ENCODE results near the gene SMOC2. TPM values are rescaled to one million over a fixed set of nuclear protein-coding genes. Genes with fewer than 3 reads are reported as not detected.

The SMOC2 gene
- total and polyA plus RNA-seq, 2 of the 4 experiments (the other 2 are of a cell fraction), result not detected

DNA sequence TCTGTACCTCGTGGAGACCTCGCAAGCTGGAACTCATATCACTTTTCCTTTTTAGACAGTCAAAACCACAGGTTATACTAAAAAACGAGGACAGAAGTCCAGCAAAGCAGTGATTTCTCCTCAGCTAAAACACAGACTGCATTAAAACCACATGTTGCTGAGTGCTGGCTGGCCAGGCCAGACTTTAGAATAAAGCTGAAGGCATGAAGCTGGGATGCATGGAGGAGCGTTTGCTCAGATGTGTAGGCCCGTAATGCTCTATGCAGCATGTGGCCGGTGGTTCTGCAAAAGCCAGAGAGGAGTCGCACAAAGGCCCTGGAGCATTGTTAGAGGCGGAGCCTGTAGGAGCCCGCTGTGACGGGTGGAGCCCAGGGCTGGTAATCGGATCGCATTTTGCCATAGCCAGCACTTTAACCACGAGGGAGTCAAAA is 83.6 kb downstream of the SMOC2 start:
- CTCF ChIA-PET, result no interaction called here

More for the DNA sequence above, 83.6 kb downstream of the SMOC2 start:
- H2AK5ac ChIP-seq (ENCODE audit: low read depth, low read length), result no peak overlapping the region
- H3K9ac ChIP-seq (ENCODE audit: low read depth, low read length), result no peak overlapping the region
- H3K23ac ChIP-seq (ENCODE audit: low read depth, low read length), result no peak overlapping the region
- no peaks in the 10 kb centered on the region for H3K9me1 ChIP-seq (ENCODE audit: insufficient read depth, low read length)
- no peak overlapping the region for H3K56ac ChIP-seq (ENCODE audit: extremely low read depth, insufficient read depth, low read length)
- H3K18ac ChIP-seq (ENCODE audit: low read depth, low read length), result no peak overlapping the region
- no peaks in the 10 kb centered on the region for H4K20me1 ChIP-seq (ENCODE audit: insufficient read depth, low read length)
- H3K4ac ChIP-seq (ENCODE audit: low read depth, low read length), result no peak overlapping the region
- no peak overlapping the region for H2BK5ac ChIP-seq (ENCODE audit: low read depth, low read length, poor library complexity, severe bottlenecking)
- WGBS, 2 experiments (ENCODE audit: extremely low coverage in 2 of 2, insufficient read length in 1 of 2), result 80% methylated on average over 8 of the region's 13 CpGs; no CpG with 5 or more reads in 1 of the 2 experiments
- H3K9me3 ChIP-seq (ENCODE audit: control insufficient read depth, insufficient read depth, low read length), result peaks cover 42% of the 10 kb centered on the region
- no peaks in the 10 kb centered on the region for H3K4me1 ChIP-seq (ENCODE audit: control insufficient read depth, insufficient read depth, low read length)
- no peak overlapping the region for H4K8ac ChIP-seq (ENCODE audit: low read depth in 2 of 2, low read length in 2 of 2)
- no peak overlapping the region for H2AFZ ChIP-seq (replicated peaks; ENCODE audit: low read length, poor library complexity)
- no peak for TF ChIP-seq FOS (IDR thresholded peaks at IDR 0.05; ENCODE audit: low read depth, low read length)
- no peak for TF ChIP-seq SMC3 (IDR thresholded peaks at IDR 0.05; ENCODE audit: low read depth, low read length)
- TF ChIP-seq, protein P1, sequence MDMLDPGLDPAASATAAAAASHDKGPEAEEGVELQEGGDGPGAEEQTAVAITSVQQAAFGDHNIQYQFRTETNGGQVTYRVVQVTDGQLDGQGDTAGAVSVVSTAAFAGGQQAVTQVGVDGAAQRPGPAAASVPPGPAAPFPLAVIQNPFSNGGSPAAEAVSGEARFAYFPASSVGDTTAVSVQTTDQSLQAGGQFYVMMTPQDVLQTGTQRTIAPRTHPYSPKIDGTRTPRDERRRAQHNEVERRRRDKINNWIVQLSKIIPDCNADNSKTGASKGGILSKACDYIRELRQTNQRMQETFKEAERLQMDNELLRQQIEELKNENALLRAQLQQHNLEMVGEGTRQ (IDR thresholded peaks at IDR 0.05; ENCODE audit: low read depth, low read length), result no peak
- TF ChIP-seq MAZ (IDR thresholded peaks at IDR 0.05; ENCODE audit: borderline replicate concordance, low read depth, low read length), result no peak
- TF ChIP-seq, protein P2, sequence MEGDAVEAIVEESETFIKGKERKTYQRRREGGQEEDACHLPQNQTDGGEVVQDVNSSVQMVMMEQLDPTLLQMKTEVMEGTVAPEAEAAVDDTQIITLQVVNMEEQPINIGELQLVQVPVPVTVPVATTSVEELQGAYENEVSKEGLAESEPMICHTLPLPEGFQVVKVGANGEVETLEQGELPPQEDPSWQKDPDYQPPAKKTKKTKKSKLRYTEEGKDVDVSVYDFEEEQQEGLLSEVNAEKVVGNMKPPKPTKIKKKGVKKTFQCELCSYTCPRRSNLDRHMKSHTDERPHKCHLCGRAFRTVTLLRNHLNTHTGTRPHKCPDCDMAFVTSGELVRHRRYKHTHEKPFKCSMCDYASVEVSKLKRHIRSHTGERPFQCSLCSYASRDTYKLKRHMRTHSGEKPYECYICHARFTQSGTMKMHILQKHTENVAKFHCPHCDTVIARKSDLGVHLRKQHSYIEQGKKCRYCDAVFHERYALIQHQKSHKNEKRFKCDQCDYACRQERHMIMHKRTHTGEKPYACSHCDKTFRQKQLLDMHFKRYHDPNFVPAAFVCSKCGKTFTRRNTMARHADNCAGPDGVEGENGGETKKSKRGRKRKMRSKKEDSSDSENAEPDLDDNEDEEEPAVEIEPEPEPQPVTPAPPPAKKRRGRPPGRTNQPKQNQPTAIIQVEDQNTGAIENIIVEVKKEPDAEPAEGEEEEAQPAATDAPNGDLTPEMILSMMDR (conservative IDR thresholded peaks at IDR 0.05; ENCODE audit: low read depth, low read length), result no peak
- no peak for TF ChIP-seq RFX5 (IDR thresholded peaks at IDR 0.05; ENCODE audit: low read depth, low read length)
- no peak for TF ChIP-seq BHLHE40 (IDR thresholded peaks at IDR 0.05; ENCODE audit: low read depth, low read length)
- no peak for TF ChIP-seq NFE2L2 (IDR thresholded peaks at IDR 0.05; ENCODE audit: low read depth, low read length)
- no peak for TF ChIP-seq MAFK (IDR thresholded peaks at IDR 0.05; ENCODE audit: low read depth, low read length)
- no peak for TF ChIP-seq CHD1 (IDR thresholded peaks at IDR 0.05; ENCODE audit: low read depth, low read length)
- TF ChIP-seq RCOR1 (IDR thresholded peaks at IDR 0.05; ENCODE audit: insufficient replicate concordance, low read length), result no peak
- no peak for TF ChIP-seq MXI1 (IDR thresholded peaks at IDR 0.05; ENCODE audit: borderline replicate concordance, low read depth, low read length)
- TF ChIP-seq POLR2A (IDR thresholded peaks at IDR 0.05; ENCODE audit: low read depth, low read length), result no peak
- TF ChIP-seq RAD21 (IDR thresholded peaks at IDR 0.05; ENCODE audit: low read length), result no peak
- TF ChIP-seq, protein P3, sequence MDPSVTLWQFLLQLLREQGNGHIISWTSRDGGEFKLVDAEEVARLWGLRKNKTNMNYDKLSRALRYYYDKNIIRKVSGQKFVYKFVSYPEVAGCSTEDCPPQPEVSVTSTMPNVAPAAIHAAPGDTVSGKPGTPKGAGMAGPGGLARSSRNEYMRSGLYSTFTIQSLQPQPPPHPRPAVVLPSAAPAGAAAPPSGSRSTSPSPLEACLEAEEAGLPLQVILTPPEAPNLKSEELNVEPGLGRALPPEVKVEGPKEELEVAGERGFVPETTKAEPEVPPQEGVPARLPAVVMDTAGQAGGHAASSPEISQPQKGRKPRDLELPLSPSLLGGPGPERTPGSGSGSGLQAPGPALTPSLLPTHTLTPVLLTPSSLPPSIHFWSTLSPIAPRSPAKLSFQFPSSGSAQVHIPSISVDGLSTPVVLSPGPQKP (IDR thresholded peaks at IDR 0.05; ENCODE audit: borderline replicate concordance, low read depth, low read length), result no peak
- no peak for TF ChIP-seq CEBPB (IDR thresholded peaks at IDR 0.05; ENCODE audit: low read depth, low read length)
- no peak overlapping the region for H2BK120ac ChIP-seq (ENCODE audit: low read depth, low read length)
- no peak overlapping the region for H4K5ac ChIP-seq (ENCODE audit: low read depth, low read length)
- POLR2A ChIA-PET (ENCODE audit: unreplicated experiment), result no interaction called here
- DNase-seq (no peak), ATAC-seq (ENCODE audit: low read depth) (no peak)
- intact Hi-C loops (cut with micrococcal nuclease) (no loop called here), in situ Hi-C loops (cut with MboI; ENCODE audit: low sequenced_read_pairs) (no loop called here), dilution Hi-C loops (cut with HindIII; ENCODE audit: low sequenced_read_pairs, unreplicated experiment) (no loop called here)
- no peak overlapping the region for H3K27ac ChIP-seq (ENCODE audit: insufficient read depth, low read length)
- H4K91ac ChIP-seq (ENCODE audit: insufficient read depth, low read depth, low read length), result no peak overlapping the region
- no peak overlapping the region for H2BK20ac ChIP-seq (ENCODE audit: low read depth, low read length)
- H3K4me2 ChIP-seq (ENCODE audit: low read depth, low read length), result no peak overlapping the region
- no peak overlapping the region for H2AK9ac ChIP-seq (replicated peaks; ENCODE audit: low read depth, low read length, poor library complexity)
- H3K4me3 ChIP-seq (ENCODE audit: insufficient read depth, low read depth, low read length), result no peak overlapping the region
- H3K14ac ChIP-seq (replicated peaks; ENCODE audit: low read depth, low read length), result no peak overlapping the region
- H3K27me3 ChIP-seq (ENCODE audit: control insufficient read depth, insufficient read depth, low read length), result no peaks in the 10 kb centered on the region
- no peak overlapping the region for H2BK15ac ChIP-seq (ENCODE audit: low read depth, low read length)
- H3K36me3 ChIP-seq (ENCODE audit: control insufficient read depth, insufficient read depth, low read length), result no peaks in the 10 kb centered on the region
- no peaks in the 10 kb centered on the region for H3K79me1 ChIP-seq (ENCODE audit: low read depth in 1 of 2, low read length in 2 of 2)
- BruUV-seq (replicated peaks), result no TSS peak

All from IMR-90 (cell line).